GM19099 (cell line): ENCODE data around the gene ARFGAP3.

ENCODE experiments used
- POLR2A ChIP-seq: IDR thresholded peaks from 3 replicates; pipeline ENCODE4 v1.6.1; 2011; ENCODE audit warnings: low read depth; ENCODE audit not compliant: insufficient read length; ENCODE audit errors: extremely low read depth

Gene ARFGAP3

DNA sequence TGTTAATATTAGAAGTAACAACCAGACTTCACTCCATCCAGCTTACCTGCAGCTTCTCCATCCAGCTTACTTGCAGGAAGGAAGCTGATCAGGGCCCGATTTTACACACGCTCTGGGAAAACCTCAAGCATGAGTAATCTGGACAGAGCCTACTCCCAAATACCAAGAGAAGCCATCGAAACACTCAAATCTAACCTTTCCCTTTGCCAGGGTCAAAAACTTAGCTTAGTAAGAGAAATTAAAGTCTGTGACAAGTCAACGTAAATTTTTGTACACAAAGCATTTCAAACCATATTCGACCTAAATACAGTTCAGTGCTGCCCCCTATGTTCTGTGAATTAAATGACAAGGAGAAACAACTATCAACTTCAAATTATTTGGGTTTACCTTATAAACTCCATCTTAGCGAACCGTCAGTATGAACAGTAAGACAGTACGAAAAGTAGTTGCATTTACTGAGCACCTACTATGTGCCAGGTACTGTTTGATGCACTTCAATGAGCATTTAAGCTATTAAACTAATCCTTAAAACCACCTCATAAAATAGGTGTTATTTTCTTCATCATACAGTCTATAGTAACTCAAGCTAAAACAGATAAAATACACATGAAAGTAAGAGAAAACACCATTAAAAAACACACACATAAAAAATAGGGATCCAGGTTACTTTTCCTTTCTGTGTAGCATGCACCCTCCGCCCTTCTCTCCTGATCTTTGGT is 36.9 kb downstream of the ARFGAP3 start:
- no peak for TF ChIP-seq POLR2A

DNA sequence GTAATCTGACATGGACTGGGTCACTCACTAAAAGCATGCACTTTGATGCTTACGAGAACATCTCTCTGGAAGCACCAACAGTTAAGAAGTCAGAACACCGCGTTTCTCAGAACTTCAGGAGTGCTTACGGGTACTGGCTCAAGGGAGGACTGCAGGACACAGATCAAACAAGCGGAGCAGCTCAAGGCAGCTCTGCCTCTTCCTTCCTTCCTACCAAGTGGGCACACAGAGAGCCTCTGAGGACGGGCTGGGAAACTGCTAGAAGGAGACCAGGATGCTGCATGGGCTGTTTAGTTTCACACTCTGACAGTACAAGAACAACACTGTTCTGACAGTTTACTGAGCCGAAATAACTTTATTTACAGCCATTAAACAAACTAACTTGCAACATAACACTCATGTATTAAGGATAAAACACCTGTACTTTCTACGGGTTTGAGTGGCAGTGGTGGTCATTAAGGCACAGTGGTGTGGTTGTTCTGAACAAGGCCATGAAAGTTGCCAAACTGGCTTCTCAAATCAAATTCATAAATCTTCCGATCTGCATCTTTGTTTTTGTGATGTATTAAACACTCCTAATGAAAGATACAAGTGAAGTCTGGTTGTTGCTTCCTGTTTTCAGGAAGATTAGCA is 37.5 kb downstream of the ARFGAP3 start:
- no peak for TF ChIP-seq POLR2A

DNA sequence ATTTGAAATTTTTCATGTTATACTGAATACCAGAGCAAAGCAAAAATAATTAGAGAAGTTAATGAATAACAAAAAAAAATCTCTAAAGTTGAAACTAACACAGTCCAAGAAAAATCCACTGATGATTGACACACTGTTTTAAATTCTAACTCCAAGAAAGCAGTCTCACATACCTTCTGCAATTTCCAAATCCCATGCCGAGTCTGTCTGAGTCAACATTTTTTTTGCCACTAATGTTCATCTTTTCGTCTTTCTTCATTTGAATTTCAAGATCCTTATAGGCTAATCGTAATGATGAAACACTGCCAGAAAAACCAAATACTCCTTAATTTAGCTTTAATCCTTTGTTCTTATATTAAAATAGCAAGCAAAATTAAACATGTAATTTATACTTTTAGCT is 39.5 kb downstream of the ARFGAP3 start:
- no peak for TF ChIP-seq POLR2A

GRCh38 chr22:42816336-42816735 is 40.7 kb downstream of the ARFGAP3 start:
- TF ChIP-seq POLR2A: no peak

DNA sequence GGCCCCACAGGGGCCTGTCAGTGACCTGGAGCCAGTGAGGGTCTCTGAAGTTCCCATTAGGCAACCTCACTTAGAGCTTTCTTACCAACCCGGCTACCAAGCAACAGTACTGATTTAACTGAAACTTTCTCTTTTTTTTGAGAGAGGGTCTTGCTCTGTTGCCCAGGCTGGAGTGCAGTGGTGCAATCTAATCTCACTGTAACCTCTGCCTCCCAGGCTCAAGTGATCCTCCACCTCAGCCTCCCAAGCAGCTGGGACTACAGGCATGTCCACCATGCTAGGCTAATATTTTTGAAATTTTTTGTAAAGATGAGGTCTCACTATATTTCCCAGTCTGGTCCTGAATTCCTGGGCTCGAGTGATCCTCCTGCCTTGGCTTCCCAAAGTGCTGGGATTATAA is 42.5 kb downstream of the ARFGAP3 start:
- TF ChIP-seq POLR2A: no peak

GRCh38 chr22:42814215-42814614 is 42.9 kb downstream of the ARFGAP3 start:
- no peak for TF ChIP-seq POLR2A

DNA sequence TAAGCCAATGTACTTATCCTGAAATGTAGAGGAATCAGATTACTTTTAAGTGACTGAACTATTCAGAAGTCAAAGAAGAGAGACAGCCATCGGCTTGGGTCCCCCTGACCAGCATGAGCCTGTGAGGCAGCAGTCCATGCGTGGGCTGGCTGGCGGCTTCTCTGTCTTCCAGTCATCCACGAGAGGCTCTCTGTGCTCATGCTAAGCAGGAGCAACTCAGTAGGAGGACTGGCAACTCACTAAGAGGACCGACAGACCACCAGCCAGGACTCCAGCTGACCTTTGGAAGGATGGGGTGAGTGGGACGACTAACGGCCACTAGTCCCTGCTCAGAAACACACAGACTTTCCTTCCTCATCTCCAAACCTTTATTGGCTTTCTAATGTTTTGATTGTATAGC is 43.6 kb downstream of the ARFGAP3 start:
- no peak for TF ChIP-seq POLR2A

- TF ChIP-seq POLR2A: no peak
Measured at GRCh38 chr22:42811459-42811858, 45.6 kb downstream of the ARFGAP3 start.

GRCh38 chr22:42808521-42808920 is 48.6 kb downstream of the ARFGAP3 start:
- no peak for TF ChIP-seq POLR2A

DNA sequence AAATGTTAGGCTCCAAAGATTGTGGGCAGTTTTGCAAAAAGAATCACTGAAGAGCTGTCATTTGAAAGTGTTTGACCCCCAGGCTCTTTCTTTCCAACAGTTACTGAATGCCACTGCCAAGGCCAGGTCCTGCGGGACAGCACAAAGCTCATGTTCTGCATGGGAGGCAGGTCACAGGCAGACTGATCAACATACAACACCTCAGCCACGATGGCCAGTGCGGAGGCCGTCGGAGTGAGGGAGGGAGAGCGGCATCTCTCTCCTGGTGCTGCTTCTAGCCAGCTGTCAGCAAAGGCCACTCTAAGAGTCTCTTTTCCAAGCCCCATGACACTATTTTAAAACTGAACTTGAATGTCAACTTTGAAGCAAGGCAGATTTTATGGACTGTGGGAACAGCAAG is 49.9 kb downstream of the ARFGAP3 start:
- TF ChIP-seq POLR2A: no peak

- TF ChIP-seq POLR2A: no peak
Measured at GRCh38 chr22:42805998-42806830, 50.9 kb downstream of the ARFGAP3 start.

DNA sequence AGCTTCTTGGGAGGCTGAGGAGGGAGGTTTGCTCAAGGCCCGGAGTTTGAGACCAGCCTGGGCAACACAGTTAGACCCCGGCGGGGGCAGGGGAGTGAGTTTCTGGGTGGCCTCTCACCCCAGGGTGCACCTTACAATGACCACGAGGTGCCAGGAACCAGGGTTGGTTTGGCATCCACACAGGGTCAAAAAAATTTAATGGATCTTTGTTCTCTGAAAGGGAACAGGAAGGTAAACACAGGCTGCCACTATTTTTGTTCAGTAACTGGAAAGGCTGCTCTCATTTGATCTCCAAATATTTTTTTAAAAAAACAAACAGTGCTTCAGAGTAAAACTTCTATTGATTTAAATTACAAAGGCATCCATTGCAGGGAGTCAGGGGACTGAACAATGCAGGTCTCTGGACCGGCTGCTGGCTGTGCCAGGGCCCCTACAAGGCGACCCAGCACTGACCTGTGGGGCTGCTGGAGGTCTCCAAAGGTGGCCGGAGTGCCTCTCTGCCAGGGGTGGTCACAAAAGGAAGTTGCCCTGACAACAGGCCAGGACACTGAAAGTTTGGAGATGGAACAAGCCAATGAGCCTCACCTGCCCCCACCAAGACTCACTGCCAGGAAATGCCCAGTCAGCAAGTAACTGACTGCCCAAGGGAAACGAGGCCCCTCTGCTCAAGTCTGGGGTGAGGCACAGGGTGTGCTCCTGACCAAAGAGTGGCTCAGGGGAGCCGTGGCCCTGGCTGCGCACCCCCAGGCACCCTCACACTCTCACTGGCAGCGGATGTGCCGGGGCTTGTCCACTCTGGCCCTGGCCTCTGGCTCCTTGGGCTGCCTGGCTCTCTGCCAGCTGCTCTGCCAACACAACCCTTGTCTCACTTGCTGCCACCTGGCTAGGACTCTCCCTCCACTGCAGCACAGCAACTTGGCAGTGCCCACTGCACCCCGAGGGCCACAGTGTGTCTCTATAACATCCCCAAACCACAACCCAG is 51.8 kb downstream of the ARFGAP3 start:
- no peak for TF ChIP-seq POLR2A

- no peak for TF ChIP-seq POLR2A
Measured at GRCh38 chr22:42803389-42803788, 53.7 kb downstream of the ARFGAP3 start.

DNA sequence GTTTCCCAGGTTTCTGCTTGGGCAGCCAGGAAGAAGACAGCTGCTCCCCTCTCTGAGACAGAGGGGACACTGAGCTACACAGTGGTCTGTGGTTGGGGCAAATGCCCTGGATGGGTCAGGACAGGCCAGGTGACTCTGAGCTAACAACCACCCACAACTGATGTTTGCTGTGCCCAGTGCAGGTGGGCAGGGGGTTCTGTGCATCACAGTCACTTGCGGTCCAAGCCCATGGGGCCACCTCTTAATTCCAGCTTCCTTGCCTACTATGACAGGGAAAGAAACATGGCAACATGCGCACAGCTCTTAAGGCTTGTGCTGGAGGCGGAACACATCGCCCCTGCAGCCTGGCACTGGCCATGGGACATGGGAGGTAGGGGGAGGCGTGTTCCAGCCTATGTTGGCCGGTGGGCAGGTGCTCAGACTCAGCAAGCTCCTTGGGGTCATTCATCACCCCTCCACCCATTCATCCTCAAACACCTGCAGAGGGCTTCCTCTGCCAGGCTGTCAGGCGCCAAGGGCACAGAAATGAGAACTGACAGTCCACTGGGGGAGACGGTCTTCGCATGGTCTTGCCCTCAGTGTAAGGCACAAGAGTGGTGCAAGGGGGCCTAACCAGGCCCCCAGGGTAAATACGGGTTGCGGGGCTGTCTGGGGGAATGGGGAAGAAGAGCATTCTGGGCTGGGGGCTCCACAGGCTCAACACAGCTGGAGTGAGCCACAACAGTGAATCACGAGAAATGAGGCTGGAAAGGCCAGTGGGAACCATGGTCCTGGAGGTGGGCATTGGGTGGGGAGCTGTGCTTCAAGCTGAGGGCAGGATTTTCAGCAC is 55.6 kb downstream of the ARFGAP3 start:
- TF ChIP-seq POLR2A: no peak
